Measurements from ENCODE around the gene MZT2A.

- peak; percentile 73 for TF ChIP-seq CTCF (IDR thresholded peaks at IDR 0.05; ENCODE audit: low read depth, low read length)
- no peak for TF ChIP-seq EZH2phosphoT487 (IDR thresholded peaks at IDR 0.05; ENCODE audit: low read depth)
Measured at GRCh38 chr2:131492418-131493198, 411 bp upstream of the MZT2A start.
